Medulla oblongata (tissue), 1 donor: Measurements from ENCODE around the gene PLPP6.

Experiments
- DNase-seq: peaks from one replicate; pipeline ENCODE4 v3.0.0-alpha.2; 2015; ENCODE audit errors: extremely low spot score

The PLPP6 gene

DNA sequence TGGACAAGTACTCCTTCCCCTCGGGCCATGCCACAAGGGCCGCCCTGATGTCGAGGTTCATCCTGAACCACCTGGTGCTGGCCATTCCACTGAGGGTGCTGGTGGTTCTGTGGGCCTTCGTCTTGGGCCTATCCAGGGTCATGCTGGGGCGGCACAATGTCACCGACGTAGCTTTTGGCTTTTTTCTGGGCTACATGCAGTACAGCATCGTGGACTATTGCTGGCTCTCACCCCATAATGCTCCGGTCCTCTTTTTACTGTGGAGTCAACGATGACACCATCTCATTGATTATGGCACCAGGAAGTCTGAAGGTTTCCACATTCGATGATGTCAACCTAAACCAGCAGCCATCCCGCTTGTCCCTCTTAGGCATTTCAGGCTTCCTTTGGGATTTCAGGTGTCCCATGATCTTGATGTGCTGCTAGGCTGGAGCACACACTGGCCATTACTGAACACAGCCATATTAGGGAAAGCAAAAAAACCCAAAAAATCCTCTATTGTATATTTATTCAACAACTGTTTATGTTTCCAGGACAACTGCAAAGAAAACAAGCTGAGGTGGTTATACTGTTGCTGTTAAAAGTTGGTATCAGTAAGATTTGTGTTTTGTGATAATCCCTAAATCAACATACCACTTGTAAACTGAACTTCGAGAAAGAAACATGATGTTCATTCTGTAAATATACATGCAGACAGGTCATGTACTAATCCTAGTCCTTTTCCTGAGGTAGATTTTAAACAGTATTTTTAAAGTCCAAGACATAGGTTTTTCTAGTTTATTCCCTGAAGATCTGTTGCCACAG is 1.1 kb downstream of the PLPP6 start:
- DNase-seq, result no peak

DNA sequence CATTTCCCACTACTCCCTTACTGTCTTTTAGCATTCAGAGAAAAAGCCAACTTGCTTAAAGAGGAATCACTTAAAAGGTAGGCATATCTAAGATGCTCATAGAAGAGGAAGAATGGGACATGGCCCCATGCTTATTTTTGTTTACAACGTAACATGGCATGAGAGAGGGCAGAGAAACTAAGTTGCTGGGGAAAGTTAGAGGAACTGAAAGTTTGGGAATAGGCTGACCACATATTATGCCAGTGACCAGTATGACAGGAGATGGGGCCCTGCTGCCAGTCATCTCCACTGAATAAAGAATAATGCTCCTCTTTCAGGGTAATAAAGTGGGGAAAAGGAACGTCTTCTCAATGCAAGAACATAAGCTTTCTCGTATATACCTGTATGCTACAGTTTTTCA is 1.9 kb downstream of the PLPP6 start:
- peak; percentile 57 for DNase-seq

DNA sequence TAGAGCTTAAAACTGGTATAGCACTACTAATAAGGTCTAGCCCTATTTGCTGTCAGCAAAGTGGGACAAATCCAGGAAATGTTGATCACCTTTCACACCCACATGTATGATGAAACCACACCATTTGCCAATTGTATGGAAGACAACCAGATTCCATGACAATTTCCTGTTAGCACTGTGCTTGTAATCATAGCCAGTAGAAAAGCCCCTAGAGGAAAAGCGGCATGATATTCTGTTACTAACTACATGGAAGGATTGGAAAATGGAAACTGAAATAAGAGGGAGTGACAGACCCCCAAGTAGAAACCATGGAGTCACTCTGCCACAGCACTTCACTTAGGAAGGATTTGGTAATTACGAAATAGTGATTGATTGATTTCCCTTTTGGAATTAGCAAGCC is 3.3 kb downstream of the PLPP6 start:
- DNase-seq, result no peak

GRCh38 chr9:4666042-4666699 is 4.1 kb downstream of the PLPP6 start, which contains the start of gene SPATA6L:
Gene SPATA6L, minus strand, starts transcription at chr9:4666480. Its CDS starts 230 bp downstream, at chr9:4666250.
- DNase-seq, result peak; percentile 79

- no peak for DNase-seq
These were observed 5.6 kb downstream of the PLPP6 start for GRCh38 chr9:4667681-4668080.

- no peak for DNase-seq
These were observed 6.5 kb downstream of the PLPP6 start for GRCh38 chr9:4668604-4669003.

DNA sequence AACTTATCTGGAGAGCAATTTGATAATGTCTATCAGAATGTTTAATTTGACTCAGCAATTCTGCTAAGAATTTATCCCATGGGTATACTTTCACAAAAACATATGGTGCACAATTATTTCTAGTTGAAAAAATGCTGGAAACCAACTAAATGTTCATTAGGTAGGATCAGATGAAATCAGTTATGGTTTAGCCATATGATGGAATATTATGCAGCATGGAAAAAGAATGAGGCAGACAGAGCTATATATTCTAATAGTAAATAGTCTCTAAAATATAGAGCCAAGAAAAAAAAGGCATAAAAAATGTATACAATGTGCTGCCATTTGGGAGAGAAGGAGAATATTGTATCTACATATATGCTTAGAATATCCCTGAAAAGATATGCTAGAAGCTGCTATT is 7.8 kb downstream of the PLPP6 start:
- DNase-seq, result no peak

DNA sequence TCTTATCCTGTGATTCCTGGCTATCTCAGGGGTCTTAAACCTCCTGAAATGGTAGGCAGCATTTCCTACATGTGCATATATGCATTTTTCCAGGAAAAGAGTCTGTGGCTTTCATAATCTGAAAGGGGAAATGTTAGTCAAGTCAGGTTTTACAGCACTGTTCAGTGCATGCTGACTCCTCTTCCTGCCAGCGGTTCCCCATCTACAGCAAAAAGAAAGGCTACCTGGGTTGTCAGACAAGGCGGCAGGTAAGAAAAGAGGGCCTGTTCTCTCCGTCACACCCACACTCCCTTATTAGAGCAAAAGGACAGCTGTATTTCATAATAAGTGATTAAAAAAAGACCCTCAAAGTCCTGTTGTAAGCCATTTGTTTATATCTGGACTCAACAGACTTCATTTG is 8.5 kb downstream of the PLPP6 start:
- DNase-seq, result no peak

- no peak for DNase-seq
These were observed 9.6 kb downstream of the PLPP6 start for GRCh38 chr9:4671737-4672136.

DNA sequence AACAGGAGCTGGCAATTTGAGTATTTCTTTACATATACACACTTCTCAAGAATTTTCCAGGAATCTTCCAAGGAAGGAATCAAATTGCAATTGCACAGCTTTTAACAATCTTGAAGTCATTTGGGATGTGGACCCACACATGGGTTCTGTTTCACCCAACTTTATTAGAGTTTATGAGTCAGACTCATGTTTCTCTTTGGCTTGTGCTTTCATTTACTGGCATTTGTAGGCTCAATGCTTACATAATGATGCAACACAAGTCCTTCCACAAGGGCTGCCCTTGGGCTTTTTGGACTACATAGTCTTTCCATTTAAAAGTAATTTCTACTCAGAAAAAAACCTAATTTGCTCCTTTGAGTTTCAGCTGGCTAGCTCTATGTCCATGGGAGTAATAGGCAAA is 12.7 kb downstream of the PLPP6 start:
- no peak for DNase-seq

DNA sequence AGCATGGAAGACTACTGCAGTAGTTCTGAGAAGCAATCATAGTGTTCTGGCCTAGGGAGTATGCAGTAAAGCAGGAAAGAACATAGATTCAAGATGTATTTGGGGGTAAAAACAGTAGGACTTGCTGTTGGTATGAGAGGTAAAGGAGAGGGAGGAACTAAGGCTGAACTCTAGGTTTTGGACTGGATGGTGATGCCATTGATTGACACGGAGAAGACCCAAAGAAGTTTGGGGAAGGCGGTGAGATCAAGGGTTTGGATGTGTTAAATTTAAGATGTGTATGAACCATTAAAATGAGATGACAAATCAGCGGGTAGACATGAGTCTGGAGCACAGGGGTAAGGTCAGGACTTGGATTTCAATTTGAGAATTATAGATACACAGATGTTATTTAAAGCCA is 15.3 kb downstream of the PLPP6 start:
- DNase-seq, result no peak

DNA sequence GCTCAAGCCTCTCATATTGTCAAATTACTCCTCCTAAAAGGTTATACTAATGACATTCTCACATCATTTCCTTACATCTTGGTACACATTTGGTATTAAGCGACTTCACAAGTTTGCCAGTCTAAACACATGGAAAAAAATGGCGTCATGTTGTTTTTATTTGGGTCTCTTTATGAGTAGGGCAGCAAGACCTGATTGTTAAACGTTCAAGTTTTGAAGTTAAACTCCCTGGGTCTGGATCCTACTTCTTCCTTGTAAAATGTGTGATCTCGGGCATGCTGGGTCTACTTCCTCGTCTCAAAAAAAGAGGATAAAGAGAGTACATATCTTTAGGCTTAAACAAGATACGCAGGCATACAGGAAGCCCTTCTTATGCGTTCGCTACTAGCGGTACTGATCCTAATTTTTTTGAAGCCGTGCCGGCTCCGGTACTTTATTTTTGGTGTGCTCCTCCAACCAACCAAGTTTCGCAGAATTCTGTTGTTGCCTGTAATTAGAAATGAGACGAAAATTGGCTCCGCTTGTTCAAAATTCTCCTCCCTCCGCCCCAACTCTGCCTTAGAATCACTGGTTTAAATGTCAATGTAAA is 16.7 kb downstream of the PLPP6 start:
- DNase-seq, result peak; percentile 59

DNA sequence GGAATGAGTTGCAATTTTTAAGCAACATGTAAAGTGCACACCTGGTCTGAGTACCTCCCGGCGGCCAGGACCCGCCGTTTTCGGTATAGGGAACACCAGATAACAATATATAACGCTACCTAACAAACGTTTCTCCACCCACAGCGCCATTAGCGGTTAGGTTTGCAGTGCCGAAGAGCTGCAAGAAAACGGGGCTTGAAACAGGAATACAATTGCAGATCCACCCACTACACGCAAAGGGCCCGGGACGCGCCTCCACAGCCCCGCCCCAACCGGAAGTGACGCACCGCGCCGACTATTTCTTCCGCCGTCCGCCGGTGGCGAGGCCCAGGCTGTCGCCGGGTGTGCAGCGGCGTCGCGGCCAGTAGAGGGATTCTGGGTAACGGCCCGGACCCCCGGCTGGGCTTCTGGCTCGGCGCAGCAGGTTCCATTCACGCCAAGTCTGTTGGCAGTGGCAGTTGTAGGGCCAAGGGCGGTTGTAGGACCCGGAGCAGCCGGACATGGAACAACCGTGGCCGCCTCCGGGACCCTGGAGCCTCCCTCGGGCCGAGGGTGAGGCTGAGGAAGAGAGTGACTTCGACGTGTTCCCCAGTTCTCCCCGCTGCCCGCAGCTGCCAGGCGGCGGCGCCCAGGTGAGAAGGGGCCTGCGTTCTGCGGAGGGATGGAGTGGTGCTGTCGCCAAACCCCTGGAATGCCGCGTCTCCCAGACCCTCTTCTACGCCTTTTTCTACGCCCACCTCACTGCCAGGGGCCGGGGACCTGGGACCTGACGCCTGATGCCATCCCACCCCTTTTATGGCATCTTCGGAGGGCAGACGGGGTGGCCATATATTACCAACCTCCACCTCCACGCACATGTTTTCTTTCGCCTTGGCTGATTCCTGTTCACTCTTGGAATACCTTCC is 17.4 kb downstream of the PLPP6 start, which contains the start of gene CDC37L1:
Gene CDC37L1, plus strand, starts transcription at position 302 of the 905 bp plus-strand sequence. Its CDS starts 199 bp downstream, at position 501.
- DNase-seq, result peak; percentile 97

- DNase-seq, result peak; percentile 51
These were observed 18.1 kb downstream of the PLPP6 start for GRCh38 chr9:4680173-4680525.

GRCh38 chr9:4680750-4681149 is 18.7 kb downstream of the PLPP6 start:
- DNase-seq, result peak; percentile 19

DNA sequence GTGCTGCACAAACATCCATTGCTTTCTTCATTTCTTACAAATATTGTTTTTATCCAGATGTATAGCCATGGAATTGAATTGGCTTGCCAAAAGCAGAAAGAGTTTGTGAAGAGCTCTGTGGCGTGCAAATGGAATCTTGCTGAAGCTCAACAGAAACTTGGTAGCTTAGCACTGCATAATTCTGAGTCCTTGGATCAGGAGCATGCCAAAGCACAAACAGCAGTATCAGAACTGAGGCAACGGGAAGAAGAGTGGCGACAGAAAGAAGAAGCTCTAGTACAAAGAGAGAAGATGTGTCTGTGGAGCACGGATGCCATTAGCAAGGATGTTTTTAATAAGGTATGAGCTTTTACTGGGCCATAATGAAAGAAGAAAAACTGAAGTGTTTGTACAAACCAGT is 22.7 kb downstream of the PLPP6 start:
- DNase-seq, result no peak

- no peak for DNase-seq
These were observed 24.0 kb downstream of the PLPP6 start for GRCh38 chr9:4686112-4686511.

- DNase-seq, result no peak
These were observed 24.5 kb downstream of the PLPP6 start for GRCh38 chr9:4686584-4686983.

GRCh38 chr9:4689021-4689420 is 26.9 kb downstream of the PLPP6 start:
- DNase-seq, result no peak

DNA sequence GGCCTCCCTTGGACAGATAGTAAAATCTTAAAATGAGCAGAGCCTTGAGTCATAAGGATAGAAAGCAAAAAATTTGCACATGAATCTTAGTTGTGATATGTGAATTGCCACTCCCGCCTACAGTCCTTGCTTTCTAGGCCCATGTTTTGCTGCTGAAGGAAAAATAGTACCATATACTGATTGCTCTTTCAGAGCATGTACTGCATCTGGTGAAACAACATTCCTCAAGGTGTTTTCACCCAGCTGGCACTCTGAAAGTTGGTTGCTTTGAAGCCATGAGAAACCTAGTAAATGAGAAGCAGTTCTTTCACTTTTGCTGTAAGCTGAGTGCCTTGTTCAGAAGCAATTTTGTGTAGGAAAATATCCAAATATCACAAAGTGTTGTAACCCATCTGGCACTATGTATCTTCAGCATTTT is 27.6 kb downstream of the PLPP6 start:
- DNase-seq, result no peak

- DNase-seq, result no peak
These were observed 28.1 kb downstream of the PLPP6 start for GRCh38 chr9:4690144-4690543.

- DNase-seq, result no peak
These were observed 29.7 kb downstream of the PLPP6 start for GRCh38 chr9:4691795-4692194.
